Transverse colon (tissue), 3 donors: ENCODE measurements around the gene CLBA1.
"Not testable (repeated sequence)": the region's sequence is repeated elsewhere in the genome, so short reads cannot be mapped to it uniquely, and the experiment has no call there.

Experiments used
- EP300 ChIP-seq: sonication (generic); formaldehyde crosslinking; IDR thresholded peaks from one replicate; pipeline ENCODE4 v1.6.1; 2017; ENCODE audit warnings: antibody characterized with exemption, low read depth
- TF ChIP-seq, protein P1 (sequence below), 5 experiments: fragments of 200-600 bp in 3 of 5; fragments of 450-650 bp in 2 of 5; sonication (generic) in 3 of 5; IDR thresholded peaks; 1 replicate in 2 of 5; 2 replicates in 3 of 5; pipeline ENCODE4 v1.5.1; 2016 to 2017; ENCODE audit warnings: antibody characterized with exemption in 5 of 5, inconsistent platforms in 3 of 5, mild to moderate bottlenecking in 2 of 5, moderate library complexity in 1 of 5

DNA sequence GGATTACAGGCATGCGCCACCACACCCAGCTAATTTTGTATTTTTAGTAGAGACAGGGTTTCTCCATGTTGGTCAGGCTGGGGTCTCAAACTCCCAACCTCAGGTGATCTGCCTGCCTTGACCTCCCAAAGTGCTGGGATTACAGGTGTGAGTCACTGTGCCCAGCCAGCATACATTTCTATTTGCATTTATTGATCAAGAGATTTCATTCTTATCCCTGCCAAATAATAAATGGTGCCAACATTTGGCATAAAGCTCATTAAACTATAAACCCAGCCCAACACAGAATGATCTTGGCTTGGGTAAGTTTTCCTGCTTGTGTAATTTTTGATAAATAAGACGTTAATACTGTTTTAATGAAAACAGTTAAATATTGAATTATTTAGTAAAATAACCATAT, 50.0 kb downstream of the CLBA1 start:
- TF ChIP-seq, protein P1, sequence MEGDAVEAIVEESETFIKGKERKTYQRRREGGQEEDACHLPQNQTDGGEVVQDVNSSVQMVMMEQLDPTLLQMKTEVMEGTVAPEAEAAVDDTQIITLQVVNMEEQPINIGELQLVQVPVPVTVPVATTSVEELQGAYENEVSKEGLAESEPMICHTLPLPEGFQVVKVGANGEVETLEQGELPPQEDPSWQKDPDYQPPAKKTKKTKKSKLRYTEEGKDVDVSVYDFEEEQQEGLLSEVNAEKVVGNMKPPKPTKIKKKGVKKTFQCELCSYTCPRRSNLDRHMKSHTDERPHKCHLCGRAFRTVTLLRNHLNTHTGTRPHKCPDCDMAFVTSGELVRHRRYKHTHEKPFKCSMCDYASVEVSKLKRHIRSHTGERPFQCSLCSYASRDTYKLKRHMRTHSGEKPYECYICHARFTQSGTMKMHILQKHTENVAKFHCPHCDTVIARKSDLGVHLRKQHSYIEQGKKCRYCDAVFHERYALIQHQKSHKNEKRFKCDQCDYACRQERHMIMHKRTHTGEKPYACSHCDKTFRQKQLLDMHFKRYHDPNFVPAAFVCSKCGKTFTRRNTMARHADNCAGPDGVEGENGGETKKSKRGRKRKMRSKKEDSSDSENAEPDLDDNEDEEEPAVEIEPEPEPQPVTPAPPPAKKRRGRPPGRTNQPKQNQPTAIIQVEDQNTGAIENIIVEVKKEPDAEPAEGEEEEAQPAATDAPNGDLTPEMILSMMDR (IDR thresholded peaks at IDR 0.05): not testable (repeated sequence)
- TF ChIP-seq EP300: not testable (repeated sequence)
